Type B pancreatic cell (in vitro differentiated cells): ENCODE results near the gene PCDHB16. TPM values are rescaled to one million over a fixed set of nuclear protein-coding genes. Genes with fewer than 3 reads are reported as not detected.
"Not testable (repeated sequence)": the region's sequence is repeated elsewhere in the genome, so short reads cannot be mapped to it uniquely, and the experiment has no call there.

Source experiments
- DNase-seq: peaks from one replicate; pipeline ENCODE4 v3.0.0; 2021; ENCODE audit warnings: mixed read lengths; ENCODE audit not compliant: unreplicated experiment; ENCODE audit errors: extremely low spot score
- H3K27ac Mint-ChIP-seq: 2 replicates; pipeline ENCODE4 v1.8.0; 2021; ENCODE audit warnings: mild to moderate bottlenecking, mixed read lengths
- H3K27me3 Mint-ChIP-seq: 2 replicates; pipeline ENCODE4 v1.8.0; 2021; ENCODE audit warnings: mixed read lengths
- H3K36me3 Mint-ChIP-seq: 2 replicates; pipeline ENCODE4 v1.8.0; 2021; ENCODE audit warnings: mixed read lengths
- H3K4me1 Mint-ChIP-seq: one replicate; pipeline ENCODE4 v1.8.0; 2021; ENCODE audit warnings: mixed read lengths; ENCODE audit not compliant: unreplicated experiment
- H3K4me3 Mint-ChIP-seq: 2 replicates; pipeline ENCODE4 v1.8.0; 2021; ENCODE audit warnings: mild to moderate bottlenecking, mixed read lengths
- H3K9me3 Mint-ChIP-seq: 2 replicates; pipeline ENCODE4 v1.8.0; 2021; ENCODE audit warnings: mixed read lengths
- total RNA-seq: library from RNA; stranded (reverse); gene quantifications from 2 replicates; pipeline ENCODE4 v1.2.1, GENCODE V29; 2021; ENCODE audit warnings: low replicate concordance
- TF ChIP-seq, protein P1 (sequence below): fragments of 200-600 bp; sonication (generic); conservative IDR thresholded peaks from 2 replicates; pipeline ENCODE4 v1.5.0; 2021; ENCODE audit warnings: antibody characterized with exemption, mild to moderate bottlenecking

PCDHB16 gene
- total RNA-seq, 1 donor from 2014 or later: 6.9 TPM

DNA sequence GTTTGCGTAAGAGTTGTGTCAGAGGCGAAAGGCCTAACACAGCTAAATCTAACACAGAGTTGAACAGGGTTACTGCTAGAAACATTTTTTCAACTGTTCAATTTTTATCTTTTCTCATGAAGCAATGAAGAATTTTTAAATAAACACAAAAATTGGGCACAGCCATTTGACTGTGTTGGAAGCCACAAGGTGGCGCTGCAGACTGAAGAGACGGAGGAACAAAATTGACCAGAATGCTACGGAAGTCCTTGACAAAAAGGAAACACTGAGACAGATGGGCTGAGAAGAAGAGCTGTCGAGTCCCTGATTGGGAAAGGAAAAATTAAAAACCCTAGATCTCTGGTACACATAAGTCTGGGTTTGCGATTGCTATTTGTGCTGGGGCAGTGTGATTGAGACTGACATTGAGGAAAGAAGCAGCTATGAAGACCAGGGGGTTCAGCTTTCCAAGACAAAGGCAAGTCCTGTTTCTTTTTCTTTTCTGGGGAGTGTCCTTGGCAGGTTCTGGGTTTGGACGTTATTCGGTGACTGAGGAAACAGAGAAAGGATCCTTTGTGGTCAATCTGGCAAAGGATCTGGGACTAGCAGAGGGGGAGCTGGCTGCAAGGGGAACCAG, 4.8 kb downstream of the PCDHB16 start, which contains the start of gene PCDHB9:
Gene PCDHB9 (plus strand): TSS at position 265 of the 616 bp plus-strand sequence. CDS start 158 bp downstream, at position 423.
- H3K27ac Mint-ChIP-seq: peak within 1 kb of the TSS; percentile 10
- TF ChIP-seq, protein P1, sequence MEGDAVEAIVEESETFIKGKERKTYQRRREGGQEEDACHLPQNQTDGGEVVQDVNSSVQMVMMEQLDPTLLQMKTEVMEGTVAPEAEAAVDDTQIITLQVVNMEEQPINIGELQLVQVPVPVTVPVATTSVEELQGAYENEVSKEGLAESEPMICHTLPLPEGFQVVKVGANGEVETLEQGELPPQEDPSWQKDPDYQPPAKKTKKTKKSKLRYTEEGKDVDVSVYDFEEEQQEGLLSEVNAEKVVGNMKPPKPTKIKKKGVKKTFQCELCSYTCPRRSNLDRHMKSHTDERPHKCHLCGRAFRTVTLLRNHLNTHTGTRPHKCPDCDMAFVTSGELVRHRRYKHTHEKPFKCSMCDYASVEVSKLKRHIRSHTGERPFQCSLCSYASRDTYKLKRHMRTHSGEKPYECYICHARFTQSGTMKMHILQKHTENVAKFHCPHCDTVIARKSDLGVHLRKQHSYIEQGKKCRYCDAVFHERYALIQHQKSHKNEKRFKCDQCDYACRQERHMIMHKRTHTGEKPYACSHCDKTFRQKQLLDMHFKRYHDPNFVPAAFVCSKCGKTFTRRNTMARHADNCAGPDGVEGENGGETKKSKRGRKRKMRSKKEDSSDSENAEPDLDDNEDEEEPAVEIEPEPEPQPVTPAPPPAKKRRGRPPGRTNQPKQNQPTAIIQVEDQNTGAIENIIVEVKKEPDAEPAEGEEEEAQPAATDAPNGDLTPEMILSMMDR: peak; percentile 68
- peak within 1 kb of the TSS; percentile 60 for H3K4me3 Mint-ChIP-seq
- no peaks in the 10 kb centered on the region for H3K4me1 Mint-ChIP-seq
- DNase-seq: no peak
- peaks cover 21% of the 10 kb centered on the region for H3K36me3 Mint-ChIP-seq
- H3K9me3 Mint-ChIP-seq: peaks cover 17% of the 10 kb centered on the region
- H3K27me3 Mint-ChIP-seq: no peaks in the 10 kb centered on the region

DNA sequence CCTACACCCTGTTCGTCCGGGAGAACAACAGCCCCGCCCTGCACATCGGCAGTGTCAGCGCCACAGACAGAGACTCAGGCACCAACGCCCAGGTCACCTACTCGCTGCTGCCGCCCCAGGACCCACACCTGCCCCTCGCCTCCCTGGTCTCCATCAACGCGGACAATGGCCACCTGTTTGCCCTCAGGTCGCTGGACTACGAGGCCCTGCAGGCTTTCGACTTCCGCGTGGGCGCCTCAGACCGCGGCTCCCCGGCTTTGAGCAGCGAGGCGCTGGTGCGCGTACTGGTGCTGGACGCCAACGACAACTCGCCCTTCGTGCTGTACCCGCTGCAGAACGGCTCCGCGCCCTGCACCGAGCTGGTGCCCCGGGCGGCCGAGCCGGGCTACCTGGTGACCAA, 6.5 kb downstream of the PCDHB16 start:
- H3K27ac Mint-ChIP-seq: not testable (repeated sequence)

DNA sequence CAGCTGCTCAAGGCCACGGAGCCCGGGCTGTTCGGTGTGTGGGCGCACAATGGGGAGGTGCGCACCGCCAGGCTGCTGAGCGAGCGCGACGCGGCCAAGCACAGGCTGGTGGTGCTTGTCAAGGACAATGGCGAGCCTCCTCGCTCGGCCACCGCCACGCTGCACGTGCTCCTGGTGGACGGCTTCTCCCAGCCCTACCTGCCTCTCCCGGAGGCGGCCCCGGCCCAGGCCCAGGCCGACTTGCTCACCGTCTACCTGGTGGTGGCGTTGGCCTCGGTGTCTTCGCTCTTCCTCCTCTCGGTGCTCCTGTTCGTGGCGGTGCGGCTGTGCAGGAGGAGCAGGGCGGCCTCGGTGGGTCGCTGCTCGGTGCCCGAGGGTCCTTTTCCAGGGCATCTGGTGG, 6.9 kb downstream of the PCDHB16 start:
- not testable (repeated sequence) for H3K27me3 Mint-ChIP-seq, DNase-seq, H3K4me1 Mint-ChIP-seq, H3K4me3 Mint-ChIP-seq, H3K27ac Mint-ChIP-seq
- Mint-ChIP-seq H3K36me3 (peaks cover 14% of the 10 kb centered on the region), H3K9me3 (peaks cover 13% of the 10 kb centered on the region)

More for the DNA sequence above, 6.5 kb downstream of the PCDHB16 start:
- peaks cover 14% of the 10 kb centered on the region for H3K36me3 Mint-ChIP-seq
- H3K4me3 Mint-ChIP-seq, H3K27me3 Mint-ChIP-seq, DNase-seq, H3K4me1 Mint-ChIP-seq: not testable (repeated sequence)
- peaks cover 13% of the 10 kb centered on the region for H3K9me3 Mint-ChIP-seq

DNA sequence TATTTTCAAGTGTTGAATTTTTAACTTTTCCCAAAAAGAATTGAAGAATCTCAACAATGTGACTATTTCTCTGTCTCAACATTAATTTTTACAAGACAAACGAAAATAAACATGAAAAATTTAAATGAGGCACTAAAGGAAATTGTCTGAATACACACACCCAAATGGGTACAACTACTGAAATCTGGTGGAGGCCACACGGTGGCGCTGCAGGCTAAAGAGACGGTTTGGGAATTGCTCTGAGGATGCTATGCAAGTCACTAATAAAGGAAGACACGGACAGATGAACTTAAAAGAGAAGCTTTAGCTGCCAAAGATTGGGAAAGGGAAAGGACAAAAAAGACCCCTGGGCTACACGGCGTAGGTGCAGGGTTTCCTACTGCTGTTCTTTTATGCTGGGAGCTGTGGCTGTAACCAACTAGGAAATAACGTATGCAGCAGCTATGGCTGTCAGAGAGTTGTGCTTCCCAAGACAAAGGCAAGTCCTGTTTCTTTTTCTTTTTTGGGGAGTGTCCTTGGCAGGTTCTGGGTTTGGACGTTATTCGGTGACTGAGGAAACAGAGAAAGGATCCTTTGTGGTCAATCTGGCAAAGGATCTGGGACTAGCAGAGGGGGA, 10.0 kb downstream of the PCDHB16 start, which contains the start of gene PCDHB10:
Gene PCDHB10 (plus strand): TSS at position 244 of the 616 bp plus-strand sequence. CDS start 200 bp downstream, at position 444.
- Mint-ChIP-seq H3K4me3 (peak within 1 kb of the TSS; percentile 80), H3K27me3 (no peaks in the 10 kb centered on the region), H3K9me3 (peaks cover 8% of the 10 kb centered on the region), H3K4me1 (no peaks in the 10 kb centered on the region), H3K36me3 (peaks cover 4% of the 10 kb centered on the region), H3K27ac (no peak within 1 kb of the TSS)
- TF ChIP-seq, protein P1: peak; percentile 71
- no peak for DNase-seq

DNA sequence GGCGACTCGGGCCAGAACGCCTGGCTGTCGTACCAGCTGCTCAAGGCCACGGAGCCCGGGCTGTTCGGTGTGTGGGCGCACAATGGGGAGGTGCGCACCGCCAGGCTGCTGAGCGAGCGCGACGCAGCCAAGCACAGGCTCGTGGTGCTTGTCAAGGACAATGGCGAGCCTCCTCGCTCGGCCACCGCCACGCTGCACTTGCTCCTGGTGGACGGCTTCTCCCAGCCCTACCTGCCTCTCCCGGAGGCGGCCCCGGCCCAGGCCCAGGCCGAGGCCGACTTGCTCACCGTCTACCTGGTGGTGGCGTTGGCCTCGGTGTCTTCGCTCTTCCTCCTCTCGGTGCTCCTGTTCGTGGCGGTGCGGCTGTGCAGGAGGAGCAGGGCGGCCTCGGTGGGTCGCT, 12.1 kb downstream of the PCDHB16 start:
- H3K4me1 Mint-ChIP-seq, H3K4me3 Mint-ChIP-seq, H3K27me3 Mint-ChIP-seq, DNase-seq, H3K36me3 Mint-ChIP-seq, H3K9me3 Mint-ChIP-seq, H3K27ac Mint-ChIP-seq: not testable (repeated sequence)

DNA sequence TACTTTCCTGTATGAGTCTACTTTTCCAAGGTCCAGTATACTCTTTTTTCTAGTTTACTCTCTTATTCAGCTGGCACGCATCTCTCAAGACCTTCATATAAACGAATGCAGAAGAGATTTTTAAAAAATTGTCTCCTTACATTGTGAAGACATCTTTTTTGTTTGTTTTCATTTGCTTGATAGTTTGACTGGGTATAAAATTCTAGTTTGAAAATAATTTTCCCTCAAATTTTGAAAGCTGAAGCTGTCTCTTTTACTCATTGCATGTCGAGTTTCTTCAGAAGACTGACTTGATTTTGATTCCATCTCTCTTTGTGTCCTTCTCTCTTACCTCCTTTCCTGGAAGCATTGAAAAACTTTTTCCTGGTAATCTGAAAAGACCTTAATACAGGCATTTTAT, 14.2 kb downstream of the PCDHB16 start:
- no peaks in the 10 kb centered on the region for H3K27me3 Mint-ChIP-seq
- no peak for DNase-seq
- H3K9me3 Mint-ChIP-seq: peaks cover 4% of the 10 kb centered on the region
- peaks cover 4% of the 10 kb centered on the region for H3K36me3 Mint-ChIP-seq
- TF ChIP-seq, protein P1: no peak
- H3K4me1 Mint-ChIP-seq: no peaks in the 10 kb centered on the region
- no peak overlapping the region for H3K4me3 Mint-ChIP-seq
- H3K27ac Mint-ChIP-seq: no peak overlapping the region
